ENCODE measurements around the gene RNF225. TPM values are rescaled to one million over a fixed set of nuclear protein-coding genes. Genes with fewer than 3 reads are reported as not detected.
A peak's percentile ranks its signal among the peaks of the same experiment; 100 is the strongest.

Gene RNF225
- total and polyA plus RNA-seq, 9 of the 15 experiments (the other 6 are each of a cell fraction or from before 2014, with no cell fraction given), result 0.33 TPM; not detected in 8

DNA sequence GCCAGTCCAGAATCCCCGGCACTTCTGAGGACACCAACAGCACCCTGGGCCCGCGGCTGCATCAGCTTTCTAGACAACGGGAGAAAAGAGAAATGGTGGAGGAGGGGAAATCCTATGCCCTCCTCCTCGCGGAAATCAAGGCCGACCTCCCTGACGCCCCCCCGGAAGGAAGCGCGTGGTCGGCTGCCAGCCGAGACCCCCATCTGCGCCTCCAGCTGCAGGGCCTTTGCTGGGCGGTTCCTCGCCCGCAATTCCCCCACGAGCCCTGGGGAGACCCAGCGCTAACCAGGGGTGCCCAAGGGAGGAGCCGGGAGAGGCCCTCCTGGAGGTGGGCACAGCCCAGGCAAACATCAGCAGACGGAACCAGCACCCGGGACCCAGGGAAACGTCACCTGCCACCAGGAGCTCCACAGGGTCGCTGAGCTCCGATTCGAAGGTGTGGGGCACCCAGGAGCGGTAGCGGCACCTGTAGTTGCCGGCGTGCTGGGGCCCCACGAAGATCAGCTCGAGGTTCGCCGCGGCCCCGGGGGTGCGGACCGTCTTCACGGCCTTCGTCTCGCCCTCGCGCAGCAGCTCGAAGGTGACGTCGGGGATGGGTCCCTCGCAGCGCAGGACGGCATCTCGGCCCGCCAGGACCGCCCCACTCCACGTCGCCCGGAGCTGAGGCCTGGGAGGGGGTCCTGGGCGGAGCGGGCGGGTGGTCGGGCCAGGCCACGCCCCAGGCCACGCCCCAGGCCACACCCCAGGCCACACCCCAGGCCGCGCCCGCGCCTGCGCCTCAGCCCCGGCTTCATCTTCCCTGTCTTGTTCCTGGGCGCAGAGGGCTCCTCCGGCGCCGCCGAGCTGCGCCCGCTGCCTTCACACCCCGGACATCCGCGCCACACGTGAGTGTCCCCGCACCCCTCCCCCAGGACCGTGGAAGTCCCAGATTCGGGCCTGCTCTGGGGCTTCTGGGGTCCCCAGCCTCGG, 48.2 kb upstream of the RNF225 start (continued):
- no peak for TF ChIP-seq TSHZ1 (CRISPR knock-in tag; IDR thresholded peaks at IDR 0.05)
- no peak for TF ChIP-seq USF1 (CRISPR knock-in tag; IDR thresholded peaks at IDR 0.05)
- TF ChIP-seq CEBPG (CRISPR knock-in tag; IDR thresholded peaks at IDR 0.05), result no peak
- TF ChIP-seq CEBPG (tag; conservative IDR thresholded peaks at IDR 0.05 in 1 of 2, IDR thresholded peaks at IDR 0.05 in 1 of 2), result no peak
- TF ChIP-seq KAT7 (CRISPR knock-in tag; IDR thresholded peaks at IDR 0.05; ENCODE audit: borderline replicate concordance), result 0 out of 2 replicates have a peak, but pooled peaks have one; percentile 60
- TF ChIP-seq FOXJ3 (CRISPR knock-in tag; IDR thresholded peaks at IDR 0.05), result no peak
- TF ChIP-seq ZNF551 (CRISPR knock-in tag; IDR thresholded peaks at IDR 0.05), result no peak
- no peak for TF ChIP-seq ZNF212 (CRISPR knock-in tag; IDR thresholded peaks at IDR 0.05)
- no peak for TF ChIP-seq GTF3C2 (IDR thresholded peaks at IDR 0.05; ENCODE audit: borderline replicate concordance, extremely low read depth, insufficient read length)
- no peak for TF ChIP-seq SMARCA4 (IDR thresholded peaks at IDR 0.05)
- TF ChIP-seq, protein P1, sequence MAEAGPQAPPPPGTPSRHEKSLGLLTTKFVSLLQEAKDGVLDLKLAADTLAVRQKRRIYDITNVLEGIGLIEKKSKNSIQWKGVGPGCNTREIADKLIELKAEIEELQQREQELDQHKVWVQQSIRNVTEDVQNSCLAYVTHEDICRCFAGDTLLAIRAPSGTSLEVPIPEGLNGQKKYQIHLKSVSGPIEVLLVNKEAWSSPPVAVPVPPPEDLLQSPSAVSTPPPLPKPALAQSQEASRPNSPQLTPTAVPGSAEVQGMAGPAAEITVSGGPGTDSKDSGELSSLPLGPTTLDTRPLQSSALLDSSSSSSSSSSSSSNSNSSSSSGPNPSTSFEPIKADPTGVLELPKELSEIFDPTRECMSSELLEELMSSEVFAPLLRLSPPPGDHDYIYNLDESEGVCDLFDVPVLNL (CRISPR knock-in tag; IDR thresholded peaks at IDR 0.05; ENCODE audit: low read depth), result 0 out of 2 replicates have a peak, but pooled peaks have one; percentile 10
- no peak for TF ChIP-seq OTX1 (CRISPR knock-in tag; IDR thresholded peaks at IDR 0.05)
- no peak for TF ChIP-seq ZNF76 (CRISPR knock-in tag; IDR thresholded peaks at IDR 0.05; ENCODE audit: borderline replicate concordance)
- TF ChIP-seq ZNF696 (CRISPR knock-in tag; conservative IDR thresholded peaks at IDR 0.05), result no peak
- 0 out of 4 replicates have a peak, but pooled peaks of 1 of the 2 experiments have one; percentile 44 for TF ChIP-seq TRIM24 (IDR thresholded peaks at IDR 0.05)
- no peak for TF ChIP-seq EP300 (IDR thresholded peaks at IDR 0.05; ENCODE audit: low read length)
